SK-N-SH treated with all-trans-retinoic acid at 6 μM for 48 hours (cell line): ENCODE results near the gene FAM236D.
"Not testable (repeated sequence)": the region's sequence is repeated elsewhere in the genome, so short reads cannot be mapped to it uniquely, and the experiment has no call there.

Source experiments
- ARNTL ChIP-seq: fragments of 450-650 bp; formaldehyde crosslinking; IDR thresholded peaks from 2 replicates; pipeline ENCODE4 v1.5.0; 2020; ENCODE audit warnings: low read depth, mild to moderate bottlenecking, moderate library complexity, borderline replicate concordance
- CSRNP3 ChIP-seq: fragments of 250-450 bp; sonication (Bioruptor Pico); IDR thresholded peaks from 2 replicates; pipeline ENCODE4 v1.5.1; 2021; ENCODE audit warnings: mild to moderate bottlenecking, moderate library complexity
- RARB ChIP-seq: fragments of 250-450 bp; sonication (Bioruptor Pico); IDR thresholded peaks from 2 replicates; pipeline ENCODE4 v1.8.0; 2021; ENCODE audit warnings: mild to moderate bottlenecking, moderate library complexity
- TCF4 ChIP-seq: fragments of 250-450 bp; sonication (Bioruptor Pico); IDR thresholded peaks from 2 replicates; pipeline ENCODE4 v1.8.0; 2021; ENCODE audit warnings: mild to moderate bottlenecking, moderate library complexity, borderline replicate concordance
- ZC3H10 ChIP-seq: fragments of 250-450 bp; sonication (Bioruptor Pico); IDR thresholded peaks from 2 replicates; pipeline ENCODE4 v1.5.1; 2021; ENCODE audit warnings: mild to moderate bottlenecking, moderate library complexity
- ZFP3 ChIP-seq: fragments of 250-450 bp; sonication (Bioruptor Pico); IDR thresholded peaks from 2 replicates; pipeline ENCODE4 v1.5.0; 2020; ENCODE audit warnings: mild to moderate bottlenecking, moderate library complexity
- ZNF565 ChIP-seq: fragments of 450-650 bp; formaldehyde crosslinking; conservative IDR thresholded peaks from 2 replicates; pipeline ENCODE4 v1.5.0; 2020; ENCODE audit warnings: low read depth, mild to moderate bottlenecking, moderate library complexity

GRCh38 chrX:72790390-72790789 lies 17.6 kb downstream of the FAM236D start:
- not testable (repeated sequence) for TF ChIP-seq ARNTL; ZFP3 (CRISPR knock-in tag); RARB (CRISPR knock-in tag); ZC3H10 (CRISPR knock-in tag); CSRNP3 (CRISPR knock-in tag); ZNF565; TCF4
